B cell (primary cell): ENCODE results near the gene PPP1R7. TPM values are rescaled to one million over a fixed set of nuclear protein-coding genes. Genes with fewer than 3 reads are reported as not detected.

ENCODE experiments used
- ATAC-seq: fragments of 200-7000 bp; cut with Tn5 transposase; one replicate; pipeline ENCODE4 v1.10.0; 2021; ENCODE audit warnings: low read depth, mild to moderate bottlenecking, moderate number of reproducible peaks, moderate library complexity
- CTCF ChIA-PET: fragments of 350-600 bp; sonication (Branson Sonifier 250); formaldehyde crosslinking; loops from one replicate; lab custom pipeline; 2021; ENCODE audit warnings: antibody characterized with exemption, inconsistent platforms; lab: Charles Lee
- POLR2A ChIA-PET: fragments of 350-600 bp; sonication (Branson Sonifier 250); formaldehyde crosslinking; loops from one replicate; lab custom pipeline; 2021; ENCODE audit warnings: antibody characterized with exemption; lab: Charles Lee
- DNase-seq: peaks from one replicate; pipeline ENCODE4 v3.0.0; 2013
- H2AFZ ChIP-seq: 2 replicates; pipeline ENCODE4 v1.6.1; 2012; ENCODE audit warnings: mild to moderate bottlenecking, low read depth, low read length; ENCODE audit not compliant: insufficient read depth, poor library complexity, severe bottlenecking
- H3K27ac ChIP-seq, 2 donors: 1 replicate in 1 of 2; 2 replicates in 1 of 2; pipeline ENCODE4 v1.5.1; 2012 to 2013; ENCODE audit warnings: low read length in 2 of 2, mild to moderate bottlenecking in 2 of 2, moderate library complexity in 1 of 2
- H3K27me3 ChIP-seq, 4 experiments: fragments of 200-600 bp in 1 of 4; sonication (generic) in 1 of 4; replicated peaks in 1 of 4; 1 replicate in 2 of 4; 2 replicates in 2 of 4; pipeline versions ENCODE4 v1.6.1 to v1.7.0; 2013 to 2016; ENCODE audit warnings: low read length in 3 of 4, mild to moderate bottlenecking in 2 of 4, mixed read lengths in 1 of 4, moderate library complexity in 1 of 4; ENCODE audit not compliant: insufficient read depth in 4 of 4, control insufficient read depth in 3 of 4; ENCODE audit errors: control extremely low read depth in 1 of 4
- H3K36me3 ChIP-seq, 2 experiments: replicated peaks in 1 of 2; 1 replicate in 1 of 2; 2 replicates in 1 of 2; pipeline versions ENCODE4 v1.6.1 to v1.7.1; 2013; ENCODE audit warnings: low read length in 1 of 2; ENCODE audit not compliant: insufficient read depth in 2 of 2, control insufficient read depth in 1 of 2; ENCODE audit errors: control extremely low read depth in 1 of 2, extremely low read depth in 1 of 2
- H3K4me1 ChIP-seq, 2 donors: fragments of 200-600 bp in 1 of 2; sonication (generic) in 1 of 2; 1 replicate in 1 of 2; 2 replicates in 1 of 2; pipeline versions ENCODE4 v1.5.1 to v1.6.1; 2013 to 2017; ENCODE audit warnings: low read length in 2 of 2; ENCODE audit not compliant: control insufficient read depth in 2 of 2, insufficient read depth in 2 of 2
- H3K4me2 ChIP-seq: replicated peaks from 2 replicates; pipeline ENCODE3; 2012; ENCODE audit warnings: mild to moderate bottlenecking, low read depth, low read length; ENCODE audit not compliant: poor library complexity, severe bottlenecking
- H3K4me3 ChIP-seq, 5 experiments: fragments of 200-600 bp in 1 of 5; sonication (generic) in 1 of 5; 1 replicate in 3 of 5; 2 replicates in 2 of 5; pipeline versions ENCODE4 v1.5.1 to v1.7.0; 2011 to 2016; ENCODE audit warnings: low read length in 4 of 5, mild to moderate bottlenecking in 4 of 5, low read depth in 2 of 5, control low read depth in 1 of 5, moderate library complexity in 1 of 5; ENCODE audit not compliant: insufficient read depth in 1 of 5; ENCODE audit errors: control extremely low read depth in 1 of 5, extremely low read depth in 1 of 5
- H3K79me2 ChIP-seq: fragments of 200-600 bp; sonication (generic); one replicate; pipeline ENCODE4 v1.6.0; 2016; ENCODE audit warnings: low read length; ENCODE audit not compliant: control insufficient read depth, insufficient read depth
- H3K9ac ChIP-seq: fragments of 200-600 bp; sonication (generic); 2 replicates; pipeline ENCODE4 v1.6.1; 2017; ENCODE audit warnings: mild to moderate bottlenecking, low read length, moderate library complexity
- H3K9me3 ChIP-seq, 3 donors: one replicate each; pipeline versions ENCODE4 v1.6.1 to v1.7.1; 2013; ENCODE audit warnings: low read length in 2 of 3; ENCODE audit not compliant: control insufficient read depth in 2 of 3, insufficient read depth in 1 of 3; ENCODE audit errors: control extremely low read depth in 1 of 3
- H4K20me1 ChIP-seq: 2 replicates; pipeline ENCODE4 v1.6.0; 2012; ENCODE audit warnings: mild to moderate bottlenecking, low read length; ENCODE audit not compliant: insufficient read depth, control insufficient read depth, poor library complexity, severe bottlenecking
- H3K27ac Mint-ChIP-seq: one replicate; pipeline ENCODE4 v1.8.0; 2021; ENCODE audit warnings: mixed read lengths
- H3K27me3 Mint-ChIP-seq: one replicate; pipeline ENCODE4 v1.8.0; 2021; ENCODE audit warnings: mixed read lengths
- H3K4me1 Mint-ChIP-seq: one replicate; pipeline ENCODE4 v1.8.0; 2021; ENCODE audit warnings: mixed read lengths
- H3K4me3 Mint-ChIP-seq: one replicate; pipeline ENCODE4 v1.8.0; 2021; ENCODE audit warnings: mixed read lengths
- H3K9me3 Mint-ChIP-seq: one replicate; pipeline ENCODE4 v1.8.0; 2022; ENCODE audit warnings: mixed read lengths; ENCODE audit not compliant: insufficient read depth
- CTCF ChIP-seq: fragments of 200-600 bp; IDR thresholded peaks from one replicate; pipeline ENCODE4 v1.8.0; 2022; ENCODE audit warnings: antibody characterized with exemption, mild to moderate bottlenecking
- EZH2 ChIP-seq: IDR thresholded peaks from 2 replicates; pipeline ENCODE4 v1.6.1; 2012; ENCODE audit warnings: borderline replicate concordance, low read depth, mild to moderate bottlenecking, moderate library complexity, low read length; ENCODE audit not compliant: insufficient read depth, poor library complexity, severe bottlenecking
- WGBS: methylation state at CpG from one replicate; pipeline ENCODE4 v1.1.5; 2013; ENCODE audit warnings: missing lambda C conversion rate; ENCODE audit not compliant: insufficient coverage; 5-methylcytosine and 5-hydroxymethylcytosine counted together
- intact Hi-C: fragments of 100-400 bp; cut with micrococcal nuclease; formaldehyde crosslinking; loops from one replicate; pipeline ENCODE4 v1.10.0; 2022
- polyA plus RNA-seq: library from polyadenylated mRNA; depleted of rRNA; stranded (reverse); fragments of >200 nt; gene quantifications from 2 replicates; pipeline ENCODE4 v1.2.3, GENCODE V29; 2012
- total RNA-seq, 2 donors: library from RNA; stranded (reverse); fragments of 120-200 nt in 1 of 2; gene quantifications; 1 replicate in 1 of 2; 2 replicates in 1 of 2; pipeline versions ENCODE4 v1.2.3 to v1.2.4, GENCODE V29; 2013 to 2022

Gene PPP1R7
- total and polyA plus RNA-seq, 2 donors (not counting 1 experiment from before 2014, with no cell fraction given) = 37.7 to 50.9 TPM

- POLR2A ChIA-PET = no interaction called here
- peaks cover 8% of the 10 kb centered on the region for H3K4me1 Mint-ChIP-seq
- peaks cover 1% of the 10 kb centered on the region for H3K79me2 ChIP-seq
Observed at GRCh38 chr2:241136191-241136590, 14.1 kb upstream of the PPP1R7 start.

More at GRCh38 chr2:241136191-241136590, 14.1 kb upstream of the PPP1R7 start:
- intact Hi-C loops = no loop called here
- ATAC-seq (no peak), DNase-seq (no peak)
- Histone ChIP-seq H3K4me1 (no peaks in the 10 kb centered on the region), H3K4me2 (no peak overlapping the region), H3K9ac (no peak overlapping the region), H3K27me3 (no peaks in the 10 kb centered on the region), H3K4me3 (no peak overlapping the region), H3K9me3 (no peaks in the 10 kb centered on the region), H3K36me3 (peaks cover 0 to 18% of the 10 kb centered on the region in 2 experiments), H4K20me1 (no peaks in the 10 kb centered on the region), H2AFZ (no peak overlapping the region), H3K27ac (no peak overlapping the region)
- WGBS = 91% methylated on average over 8 of the region's 8 CpGs
- no peak overlapping the region for H3K4me3 Mint-ChIP-seq
- H3K9me3 Mint-ChIP-seq = no peaks in the 10 kb centered on the region
- H3K27ac Mint-ChIP-seq = no peak overlapping the region
- TF ChIP-seq CTCF = no peak
- no peak for TF ChIP-seq EZH2
- CTCF ChIA-PET = interaction anchor here (1.5 kb wide), 1 partner anchor 58 kb away, joined by 3 read pairs; no protein-coding TSS in a partner anchor
- no peaks in the 10 kb centered on the region for H3K27me3 Mint-ChIP-seq
